Measurements from ENCODE around the gene DENND4C.
"Not testable (repeated sequence)": the region's sequence is repeated elsewhere in the genome, so short reads cannot be mapped to it uniquely, and the experiment has no call there.

DENND4C gene

GRCh38 chr9:19376931-19377330 is 146.4 kb downstream of the DENND4C start:
- no peak for DNase-seq

- no peak for DNase-seq
These were observed 147.7 kb downstream of the DENND4C start for GRCh38 chr9:19378164-19378563.

DNA sequence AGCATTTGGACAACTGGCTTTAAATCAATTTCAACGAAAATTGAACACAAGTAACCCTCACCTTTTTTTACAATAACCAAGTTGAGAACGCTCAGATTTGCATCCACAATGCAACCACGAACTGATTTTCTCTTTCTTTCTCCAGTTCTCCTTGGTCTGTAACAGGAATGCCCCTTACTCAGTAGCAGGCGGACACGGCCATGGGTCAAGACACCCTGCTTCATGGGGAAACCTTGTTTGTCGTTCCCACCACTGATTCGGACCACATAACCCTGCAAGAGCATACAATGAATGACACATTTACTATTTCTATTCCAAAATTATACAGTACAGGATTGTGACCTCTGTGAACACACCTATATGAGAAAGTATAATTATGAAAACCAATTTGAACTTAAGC is 148.2 kb downstream of the DENND4C start:
- DNase-seq, result no peak

DNA sequence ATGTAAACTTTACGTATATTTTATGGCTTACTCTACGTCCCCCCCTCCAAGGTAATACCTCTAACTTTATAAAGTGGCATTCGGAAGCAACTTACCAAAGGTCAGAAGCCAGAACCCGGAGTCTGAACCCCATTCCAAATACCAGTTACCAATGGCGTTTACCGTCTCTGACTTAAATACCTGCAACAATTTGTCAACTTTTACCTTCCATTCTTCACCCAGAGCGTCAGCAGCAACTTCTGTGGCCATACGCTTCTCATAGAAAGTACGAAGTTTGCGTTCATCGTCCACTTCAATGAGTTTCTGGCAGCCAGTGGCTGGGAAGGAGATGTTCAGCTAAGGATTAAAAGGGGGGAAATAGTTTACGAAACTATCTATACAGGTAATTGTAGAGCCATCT is 148.8 kb downstream of the DENND4C start:
- DNase-seq, result no peak

DNA sequence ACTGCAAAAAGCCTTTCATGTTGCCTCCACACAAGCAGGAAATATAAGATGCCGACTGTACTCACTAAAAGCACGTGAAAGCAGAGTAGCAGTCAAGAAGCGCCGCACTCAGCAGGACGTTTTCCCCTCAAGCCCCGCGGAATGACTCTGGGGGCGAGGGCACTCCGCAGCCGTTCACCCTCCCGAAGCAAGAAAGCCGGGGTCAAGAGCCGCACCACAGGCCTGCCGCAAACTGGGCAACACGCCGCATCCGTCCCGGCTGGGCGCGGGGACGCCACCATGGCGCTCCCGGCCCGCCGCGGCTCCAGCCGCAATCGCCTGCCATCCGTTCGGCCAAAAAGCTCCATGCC is 149.2 kb downstream of the DENND4C start:
- peak; percentile 36 for DNase-seq

- DNase-seq, result no peak
These were observed 150.3 kb downstream of the DENND4C start for GRCh38 chr9:19380826-19381075.

DNA sequence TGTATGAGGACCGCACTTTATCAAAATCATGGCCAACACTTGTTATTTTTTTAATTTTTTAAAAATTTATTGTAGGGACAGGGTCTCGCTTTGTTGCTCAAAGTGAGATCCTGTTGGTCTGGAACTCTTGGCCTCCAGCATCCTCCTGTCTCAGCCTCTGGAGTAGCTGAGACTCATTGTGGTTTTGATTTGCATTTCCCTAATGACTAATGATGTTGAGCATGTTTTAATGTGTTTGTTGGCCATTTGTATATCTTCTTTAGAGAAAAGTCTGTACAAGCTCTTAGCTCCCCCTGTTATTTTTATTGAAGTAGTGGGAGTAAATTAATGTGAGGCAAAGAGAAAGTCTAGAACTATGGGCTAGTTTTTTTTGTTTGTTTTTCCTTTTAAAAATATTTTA is 151.2 kb downstream of the DENND4C start:
- DNase-seq, result no peak

DNA sequence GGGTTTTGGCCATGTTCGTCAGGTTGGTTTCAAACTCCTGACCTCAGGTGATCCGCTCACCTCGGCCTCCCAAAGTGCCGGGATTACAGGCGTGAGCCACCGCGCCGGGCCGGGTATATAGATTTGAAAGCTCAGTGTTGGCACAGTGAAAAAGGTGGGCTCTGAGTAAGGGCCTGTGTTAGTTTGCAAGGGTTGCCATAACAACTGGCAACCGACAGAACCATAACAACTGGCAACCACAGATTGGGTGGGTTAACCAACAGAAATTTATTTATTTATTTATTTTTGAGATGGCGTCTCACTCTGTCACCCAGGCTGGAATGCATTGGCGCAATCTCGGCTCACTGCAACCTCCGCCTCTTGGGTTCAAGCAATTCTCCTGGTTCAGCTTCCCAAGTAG is 154.7 kb downstream of the DENND4C start:
- DNase-seq, result not testable (repeated sequence)

DNA sequence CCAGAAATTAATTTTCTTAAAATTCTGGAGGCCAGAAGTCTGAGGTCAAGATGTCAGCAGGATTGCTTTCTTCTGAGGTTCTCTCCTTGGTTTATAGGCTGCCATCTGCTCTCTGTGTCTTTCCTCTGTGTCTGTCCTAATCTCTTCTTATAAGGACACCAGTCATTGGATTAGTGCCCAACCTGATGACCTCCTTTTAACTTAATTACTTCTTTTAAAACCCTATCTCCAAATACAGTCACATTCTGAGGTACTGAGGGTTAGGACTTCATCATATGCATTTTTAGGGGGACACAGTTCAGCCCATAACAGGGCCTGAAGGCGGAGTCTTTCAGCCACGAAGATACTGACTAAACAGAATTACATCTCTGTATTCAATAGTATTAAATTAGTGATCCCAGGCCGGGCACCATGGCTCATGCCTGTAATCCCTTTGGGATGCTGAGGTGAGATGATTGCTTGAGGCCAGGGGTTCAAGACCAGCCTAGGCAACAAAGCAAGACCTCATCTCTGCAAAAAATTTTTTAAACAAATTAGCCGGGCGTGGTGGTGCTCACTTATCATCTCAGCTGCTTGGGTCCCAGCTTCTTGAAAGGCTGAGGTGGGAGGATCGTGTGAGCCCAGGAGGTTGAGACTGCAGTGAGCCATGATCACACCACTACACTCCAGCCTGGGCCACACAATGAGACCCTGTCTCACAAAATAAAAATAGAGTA is 155.5 kb downstream of the DENND4C start:
- no peak for DNase-seq

DNA sequence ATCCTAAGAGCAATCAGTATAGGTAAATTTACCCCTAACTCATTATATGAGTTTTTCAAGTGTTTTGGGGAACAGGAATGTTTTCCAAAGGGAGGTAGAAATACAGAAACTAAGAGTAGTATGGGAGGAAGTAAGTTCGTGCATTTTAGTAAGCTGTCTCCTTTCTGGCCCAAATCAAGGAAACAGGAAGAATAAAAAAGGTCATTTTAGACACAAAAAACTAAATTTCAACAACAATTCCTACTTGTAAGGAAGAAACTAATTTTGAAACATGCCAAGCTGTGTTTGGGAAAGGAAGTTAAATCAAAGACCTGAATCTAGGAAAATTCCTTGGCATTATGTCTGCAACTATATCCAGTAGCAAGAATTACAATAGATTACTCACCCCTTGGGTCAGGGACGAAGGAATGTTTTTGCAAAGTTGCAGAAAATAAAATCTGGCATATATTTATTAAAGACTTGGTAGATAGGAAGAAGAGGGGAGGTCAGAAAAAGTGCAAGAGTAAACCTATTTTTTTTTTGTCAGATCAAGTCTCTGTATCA is 156.1 kb downstream of the DENND4C start:
- DNase-seq, result no peak

DNA sequence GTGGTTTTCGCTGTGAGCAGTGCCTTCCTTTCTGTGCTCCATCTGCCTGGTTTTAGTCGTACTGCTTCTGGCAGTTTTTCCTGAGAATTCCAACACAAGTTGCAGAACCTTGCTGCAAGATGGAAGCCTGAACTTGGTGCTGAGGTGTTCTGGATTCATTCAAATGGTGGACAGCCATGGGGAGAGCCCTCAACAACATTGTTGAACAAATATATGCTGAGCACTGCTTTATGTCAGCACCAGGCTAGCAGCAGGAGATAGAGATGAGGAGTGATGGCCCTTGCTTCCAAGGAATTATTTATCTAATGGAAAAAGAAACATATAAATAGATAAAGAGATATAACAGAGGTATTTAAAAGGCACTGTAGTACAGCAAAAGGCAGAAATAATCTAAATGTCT is 156.8 kb downstream of the DENND4C start:
- DNase-seq, result no peak

DNA sequence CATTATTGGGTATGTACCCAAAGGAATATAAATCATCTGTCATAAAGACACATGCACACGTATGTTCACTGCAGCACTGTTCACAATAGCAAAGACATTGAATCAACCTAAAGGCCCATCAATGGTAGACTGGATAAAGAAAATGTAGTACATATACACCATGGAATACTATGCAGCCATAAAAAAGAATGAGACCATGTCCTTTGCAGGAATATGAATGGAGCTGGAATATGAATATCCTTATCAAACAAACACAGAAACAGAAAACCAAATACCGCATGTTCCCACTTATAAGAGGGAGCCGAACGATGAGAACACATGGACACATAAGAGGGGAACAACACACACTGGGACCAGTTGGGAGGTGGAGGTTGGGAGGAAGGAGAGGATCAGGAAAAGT is 159.0 kb downstream of the DENND4C start:
- not testable (repeated sequence) for DNase-seq

DNA sequence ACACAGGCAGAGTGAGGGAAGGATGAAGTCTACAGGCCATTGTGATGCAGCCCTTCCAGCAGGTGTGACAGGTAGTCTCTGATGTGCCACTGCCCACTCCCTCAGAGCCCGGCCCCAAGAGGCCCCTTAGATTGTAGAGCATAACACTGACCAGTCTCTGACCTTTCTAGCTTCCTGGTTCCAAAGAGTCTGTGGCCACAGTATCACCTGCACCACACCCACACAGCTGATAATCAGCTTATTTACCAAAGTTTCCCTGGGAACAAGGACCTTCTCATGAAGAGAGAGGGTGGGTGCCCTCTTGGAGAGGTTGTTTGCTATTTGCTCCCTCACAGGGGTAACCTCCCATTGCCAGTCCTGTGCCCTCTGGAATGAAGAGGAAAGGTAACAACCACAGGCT is 167.4 kb downstream of the DENND4C start:
- DNase-seq, result no peak

- DNase-seq, result not testable (repeated sequence)
These were observed 172.7 kb downstream of the DENND4C start for GRCh38 chr9:19403231-19403630.

- DNase-seq, result no peak
These were observed 174.0 kb downstream of the DENND4C start for GRCh38 chr9:19404283-19405075.

DNA sequence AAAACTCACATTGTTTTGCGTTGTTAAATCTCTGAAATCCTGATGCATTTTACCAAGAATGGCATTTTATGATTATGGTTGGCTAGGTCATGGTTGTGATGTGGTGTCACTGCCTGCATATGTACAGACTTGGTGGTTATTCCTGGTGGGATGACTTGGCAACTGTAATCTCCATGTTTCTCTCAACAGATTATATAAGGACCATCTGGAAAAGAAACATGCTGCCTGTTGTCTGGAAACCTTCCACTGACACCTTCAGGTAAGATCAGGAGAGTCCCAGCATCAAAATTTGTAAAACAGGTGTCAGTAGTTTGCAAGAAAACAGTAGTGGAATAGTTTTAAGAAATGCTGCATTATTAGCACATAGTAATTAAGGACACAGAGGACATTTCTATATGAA is 175.3 kb downstream of the DENND4C start:
- DNase-seq, result no peak

GRCh38 chr9:19408316-19408692 is 177.8 kb downstream of the DENND4C start:
- DNase-seq, result no peak

DNA sequence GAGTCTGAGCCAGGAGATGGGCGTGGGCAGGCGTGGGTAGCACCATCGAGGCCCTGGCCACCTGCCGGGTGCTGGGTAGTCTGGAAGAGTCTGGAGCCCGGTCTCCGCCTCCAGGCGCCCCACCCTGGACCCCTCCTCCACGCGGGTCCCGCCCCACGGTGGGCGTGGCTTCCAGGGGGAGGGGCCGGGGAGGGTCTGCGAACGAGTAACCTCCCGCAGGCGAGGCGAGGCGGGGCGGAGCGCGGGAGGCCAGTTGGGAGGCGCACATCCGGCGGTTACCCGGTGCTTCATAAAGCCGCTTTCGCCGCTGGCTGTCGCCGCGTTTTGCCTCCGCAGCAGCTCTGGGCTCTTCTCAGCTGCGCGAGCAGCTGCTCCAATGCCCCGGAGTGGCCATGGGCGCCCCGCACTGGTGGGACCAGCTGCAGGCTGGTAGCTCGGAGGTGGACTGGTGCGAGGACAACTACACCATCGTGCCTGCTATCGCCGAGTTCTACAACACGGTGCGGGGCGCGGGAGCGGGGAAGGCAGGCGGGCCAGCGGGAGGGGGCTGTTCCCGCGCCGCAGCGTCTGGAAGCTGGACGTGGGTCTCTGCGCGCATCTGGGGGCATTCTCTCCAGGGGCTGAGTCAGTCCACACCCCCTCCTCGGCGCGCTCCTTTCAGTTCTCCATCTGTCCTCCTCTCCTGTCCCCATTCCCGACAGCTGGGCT is 178.4 kb downstream of the DENND4C start, which contains the start of gene ACER2:
Gene ACER2 (plus strand): TSS at position 317 of the 708 bp plus-strand sequence. CDS start 76 bp downstream, at position 393.
- DNase-seq, result peak; percentile 78

DNA sequence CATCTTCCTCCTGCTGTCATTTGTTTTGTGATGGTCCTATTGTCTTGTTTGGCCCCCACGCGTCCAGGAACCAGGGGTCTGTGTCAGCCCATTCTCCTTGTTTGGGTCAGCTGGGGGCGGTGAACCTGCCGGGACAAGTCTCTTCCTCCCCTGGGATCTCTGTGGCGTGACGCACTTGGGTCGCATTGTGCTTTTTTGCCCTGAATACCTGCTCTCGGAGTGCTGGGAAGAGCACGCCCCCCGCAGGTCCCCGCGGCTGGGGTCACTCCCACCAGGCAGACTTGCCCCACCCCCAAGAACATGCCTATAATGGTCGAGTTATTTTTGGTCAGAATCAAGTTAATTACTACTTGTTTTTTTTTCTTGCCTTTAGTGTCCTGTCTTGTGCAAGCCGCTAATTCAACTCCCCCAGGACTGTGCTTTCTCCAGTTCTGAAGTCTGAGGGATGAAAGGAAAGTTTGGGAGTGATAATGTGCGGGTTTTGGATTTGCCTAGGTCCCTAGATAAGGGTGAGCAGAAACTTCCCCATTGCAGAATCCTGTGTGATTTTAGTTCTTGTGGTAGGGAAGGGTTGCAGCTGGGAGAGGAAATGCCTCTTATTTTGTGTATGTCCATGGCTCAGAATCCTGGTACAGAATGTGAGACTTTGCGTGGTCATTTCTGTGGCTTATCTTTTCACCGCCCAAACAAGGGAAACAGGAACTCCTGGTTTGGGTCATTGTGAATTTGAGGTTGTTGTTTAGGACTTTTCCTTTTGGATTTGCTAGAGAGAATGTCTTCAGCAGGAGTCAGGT is 179.1 kb downstream of the DENND4C start:
- no peak for DNase-seq

GRCh38 chr9:19410195-19410503 is 179.7 kb downstream of the DENND4C start:
- no peak for DNase-seq

DNA sequence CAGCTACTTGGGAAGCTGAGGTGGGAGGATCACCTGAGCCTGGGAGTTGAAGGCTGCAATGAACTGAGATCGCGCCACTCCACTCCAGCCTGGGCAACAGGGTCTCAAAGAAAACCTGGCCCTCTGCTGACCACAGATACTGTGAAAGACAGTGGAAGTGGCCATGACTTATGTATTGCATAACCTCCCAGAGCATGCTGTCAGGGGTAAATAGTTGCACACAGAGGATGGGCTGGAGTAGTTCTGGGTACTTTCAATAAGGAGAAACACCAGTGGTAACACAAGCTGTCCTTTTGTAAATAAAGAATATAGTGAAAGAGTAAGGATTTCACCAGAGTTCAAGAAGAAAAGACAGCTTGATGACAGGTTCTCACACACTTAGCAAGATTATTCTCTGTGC is 180.1 kb downstream of the DENND4C start:
- no peak for DNase-seq

- peak; percentile 7 for DNase-seq
These were observed 180.8 kb downstream of the DENND4C start for GRCh38 chr9:19411316-19411715.

DNA sequence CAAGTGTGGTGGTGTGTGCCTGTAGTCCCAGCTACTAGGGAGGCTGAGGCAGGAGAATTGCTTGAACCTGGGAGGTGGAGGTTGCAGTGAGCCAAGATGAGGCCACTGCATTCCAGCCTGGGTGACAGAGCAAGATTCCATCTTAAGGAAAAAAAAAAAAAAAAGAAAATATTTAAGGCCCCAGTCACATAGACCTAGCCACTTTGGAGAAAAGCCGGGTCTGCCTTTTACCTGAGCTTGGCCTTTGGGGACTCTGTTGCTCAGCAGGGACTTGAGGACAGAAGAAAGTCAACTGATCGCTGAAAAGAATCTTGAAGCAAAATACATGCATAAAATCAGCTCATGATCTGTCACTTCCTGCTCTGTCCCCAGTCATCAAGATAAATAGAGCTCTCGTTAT is 183.0 kb downstream of the DENND4C start:
- DNase-seq, result not testable (repeated sequence)
